ENCODE results near the gene KRT73.

Gene KRT73

GRCh38 chr12:52561880-52562449 is 56.4 kb downstream of the KRT73 start:
- DNase-seq = no peak

GRCh38 chr12:52559979-52560378 is 58.4 kb downstream of the KRT73 start:
- DNase-seq = no peak

GRCh38 chr12:52558781-52559445 is 59.4 kb downstream of the KRT73 start:
- no peak for DNase-seq

Data from islet precursor cell (in vitro differentiated cells).